NT2/D1 (cell line): ENCODE measurements around the gene CNTN5.

ENCODE experiments used
- DNase-seq: peaks from one replicate; pipeline ENCODE4 v3.0.0-alpha.2; 2011; ENCODE audit warnings: low read depth, low spot score
- H3K27me3 ChIP-seq: 2 replicates; pipeline ENCODE4 v1.6.0; 2011; ENCODE audit warnings: mild to moderate bottlenecking; ENCODE audit not compliant: insufficient read length, insufficient read depth
- H3K36me3 ChIP-seq: 2 replicates; pipeline ENCODE4 v1.6.1; 2011; ENCODE audit warnings: mild to moderate bottlenecking, low read length, mixed read lengths; ENCODE audit not compliant: insufficient read depth, insufficient read length
- H3K4me1 ChIP-seq: 2 replicates; pipeline ENCODE4 v1.5.1; 2011; ENCODE audit not compliant: insufficient read depth, insufficient read length
- H3K4me3 ChIP-seq: 2 replicates; pipeline ENCODE4 v1.5.1; 2011; ENCODE audit warnings: low read depth; ENCODE audit not compliant: insufficient read length
- H3K9ac ChIP-seq: 2 replicates; pipeline ENCODE4 v1.6.0; 2011; ENCODE audit warnings: low read depth; ENCODE audit not compliant: insufficient read length
- H3K9me3 ChIP-seq: 2 replicates; pipeline ENCODE4 v1.5.1; 2011; ENCODE audit warnings: mild to moderate bottlenecking, low read length; ENCODE audit not compliant: insufficient read depth
- SUZ12 ChIP-seq: IDR thresholded peaks from 2 replicates; pipeline ENCODE4 v1.6.1; 2011; ENCODE audit not compliant: insufficient read length, insufficient read depth; ENCODE audit errors: extremely low read depth
- YY1 ChIP-seq: IDR thresholded peaks from 2 replicates; pipeline ENCODE4 v1.6.1; 2011; ENCODE audit not compliant: insufficient read length, insufficient read depth
- ZNF274 ChIP-seq: IDR thresholded peaks from 2 replicates; pipeline ENCODE4 v1.6.1; 2011; ENCODE audit warnings: mild to moderate bottlenecking, low read depth, low read length

The CNTN5 gene

DNA sequence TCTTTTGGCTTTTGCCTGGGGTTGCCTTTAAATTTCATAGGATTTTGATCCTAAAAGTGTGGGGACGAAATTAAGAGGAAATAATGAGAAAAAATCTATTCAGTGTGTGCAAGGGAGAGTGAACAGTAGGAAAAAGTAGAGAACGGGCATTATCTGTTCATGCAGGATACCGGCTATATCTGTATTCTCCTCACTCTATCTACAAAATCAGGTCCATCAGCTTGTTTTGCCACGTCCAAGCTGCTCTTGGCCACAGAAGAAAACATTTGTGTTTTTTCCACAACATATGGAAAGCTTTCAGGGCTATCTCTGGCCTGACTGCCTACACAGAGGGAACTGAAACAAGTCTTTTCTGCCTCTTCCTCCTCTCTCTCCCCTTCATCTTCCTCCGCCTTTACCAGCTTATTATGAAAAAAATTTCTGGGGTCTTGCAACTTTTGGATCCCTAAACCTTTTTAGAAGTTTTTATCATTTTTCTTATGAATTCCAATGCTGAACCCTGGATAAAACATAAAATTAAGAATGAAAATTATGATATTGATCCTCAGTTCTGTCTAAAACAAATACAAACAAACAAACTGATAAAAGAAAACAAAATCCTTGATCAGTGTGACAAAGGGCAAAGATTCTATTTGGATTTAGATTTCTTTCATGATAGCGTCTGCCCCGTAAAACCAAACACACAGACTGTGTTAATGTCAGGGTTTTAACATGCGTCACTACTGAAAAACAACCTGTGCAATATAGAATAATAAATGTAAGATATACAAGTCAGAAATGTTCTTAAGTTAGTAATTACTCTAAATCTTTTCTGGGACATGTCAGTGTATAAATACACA lies 219.7 kb downstream of the CNTN5 start:
- Histone ChIP-seq H3K4me3 (no peak overlapping the region), H3K36me3 (no peaks in the 10 kb centered on the region), H3K9ac (no peak overlapping the region), H3K9me3 (no peaks in the 10 kb centered on the region), H3K4me1 (no peaks in the 10 kb centered on the region), H3K27me3 (no peaks in the 10 kb centered on the region)
- TF ChIP-seq ZNF274 (no peak), SUZ12 (no peak)
- DNase-seq = no peak

DNA sequence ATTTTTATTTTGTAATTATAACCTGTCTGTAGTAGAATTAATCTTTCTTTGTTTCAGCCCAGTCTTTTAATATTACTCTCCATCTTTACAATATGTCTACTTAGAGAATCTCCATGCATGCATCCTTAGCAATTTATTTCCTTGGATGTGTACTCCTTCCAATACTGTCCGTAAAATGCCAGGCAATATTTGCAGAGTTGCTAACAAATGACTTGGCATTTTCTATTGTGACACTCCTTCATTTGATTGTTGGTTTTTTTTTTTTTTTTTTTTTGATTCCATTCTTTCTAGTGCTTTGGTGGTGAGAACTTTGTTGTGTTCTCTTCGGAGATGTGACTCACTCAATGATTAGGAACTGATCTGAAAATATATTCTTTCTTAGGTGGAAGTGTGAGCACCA lies 220.3 kb downstream of the CNTN5 start:
- TF ChIP-seq SUZ12 = no peak
- no peak for TF ChIP-seq YY1
- no peak for TF ChIP-seq ZNF274
- H3K9me3 ChIP-seq = no peaks in the 10 kb centered on the region
- DNase-seq = no peak

DNA sequence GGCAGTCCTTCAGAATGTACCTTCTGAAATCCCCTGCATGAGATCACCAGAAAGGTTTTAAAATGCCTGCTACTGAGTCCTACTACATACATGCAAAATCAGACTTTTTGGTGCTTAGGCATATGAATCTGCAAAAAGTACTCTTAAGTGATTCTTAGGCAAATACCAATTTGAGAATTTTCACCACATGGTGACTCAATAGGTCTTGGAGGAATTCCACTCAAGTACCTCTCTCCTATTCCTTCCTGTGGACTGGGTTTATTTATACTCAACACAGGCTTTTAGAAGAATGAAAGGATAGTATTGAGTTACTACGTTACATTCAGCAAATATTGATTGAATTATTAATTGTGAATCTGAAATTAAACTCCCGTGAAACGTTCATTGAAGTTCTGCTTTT lies 223.9 kb downstream of the CNTN5 start:
- no peaks in the 10 kb centered on the region for H3K9me3 ChIP-seq

More for the DNA sequence above, 220.3 kb downstream of the CNTN5 start:
- Histone ChIP-seq H3K4me1 (no peaks in the 10 kb centered on the region), H3K36me3 (no peaks in the 10 kb centered on the region), H3K27me3 (no peaks in the 10 kb centered on the region), H3K4me3 (no peak overlapping the region), H3K9ac (no peak overlapping the region)

DNA sequence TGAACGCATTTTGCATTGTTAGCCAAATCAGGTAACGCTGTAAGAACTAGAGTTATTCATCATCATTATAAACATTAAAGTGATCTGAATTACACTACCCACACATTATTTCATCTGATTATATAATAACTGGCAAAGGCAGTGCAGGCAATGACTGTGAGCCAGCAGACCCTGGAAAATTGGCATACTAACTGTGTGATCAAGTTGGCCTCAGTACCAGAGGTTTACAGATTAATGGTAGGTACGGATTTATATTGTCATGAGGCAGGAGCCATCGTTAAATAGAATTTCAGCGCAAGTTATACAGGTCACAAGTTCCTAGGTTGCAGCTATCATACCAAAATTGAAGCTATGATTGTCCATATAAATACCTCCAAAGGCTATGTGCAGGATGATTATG lies 225.4 kb downstream of the CNTN5 start:
- no peak overlapping the region for H3K9ac ChIP-seq
- TF ChIP-seq SUZ12 (no peak), ZNF274 (no peak), YY1 (no peak)

More for the DNA sequence above, 223.9 kb downstream of the CNTN5 start:
- Histone ChIP-seq H3K36me3 (no peaks in the 10 kb centered on the region), H3K4me3 (no peak overlapping the region), H3K27me3 (no peaks in the 10 kb centered on the region), H3K4me1 (no peaks in the 10 kb centered on the region), H3K9ac (no peak overlapping the region)
- TF ChIP-seq YY1 (no peak), ZNF274 (no peak), SUZ12 (no peak)
- no peak for DNase-seq

DNA sequence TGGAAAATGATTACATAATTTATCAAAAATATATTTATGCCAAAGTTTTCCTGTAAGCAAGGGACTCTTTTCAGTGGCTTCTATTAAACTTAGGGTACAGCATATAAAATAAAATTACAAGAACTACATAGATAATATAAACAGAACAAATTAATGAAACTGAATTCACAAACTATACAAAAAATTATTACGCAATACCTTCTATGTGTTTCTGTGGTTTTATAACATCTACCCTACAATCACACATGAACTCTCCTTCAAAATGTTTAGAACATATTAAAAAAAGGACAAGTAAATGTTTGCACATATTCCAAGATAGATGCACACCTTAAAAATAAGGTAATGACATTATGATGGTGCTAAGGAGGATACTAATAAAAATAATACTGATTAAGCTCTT lies 235.9 kb downstream of the CNTN5 start:
- H3K27me3 ChIP-seq = no peaks in the 10 kb centered on the region
- H3K4me3 ChIP-seq = no peak overlapping the region
- no peaks in the 10 kb centered on the region for H3K9me3 ChIP-seq
- no peak for TF ChIP-seq SUZ12
- TF ChIP-seq ZNF274 = no peak
- TF ChIP-seq YY1 = no peak
- H3K36me3 ChIP-seq = no peaks in the 10 kb centered on the region
- H3K9ac ChIP-seq = no peak overlapping the region
- no peaks in the 10 kb centered on the region for H3K4me1 ChIP-seq
- DNase-seq = no peak

More for the DNA sequence above, 225.4 kb downstream of the CNTN5 start:
- no peak for DNase-seq
- H3K27me3 ChIP-seq = no peaks in the 10 kb centered on the region
- H3K4me1 ChIP-seq = no peaks in the 10 kb centered on the region
- no peaks in the 10 kb centered on the region for H3K36me3 ChIP-seq
- H3K9me3 ChIP-seq = no peaks in the 10 kb centered on the region
- no peak overlapping the region for H3K4me3 ChIP-seq

DNA sequence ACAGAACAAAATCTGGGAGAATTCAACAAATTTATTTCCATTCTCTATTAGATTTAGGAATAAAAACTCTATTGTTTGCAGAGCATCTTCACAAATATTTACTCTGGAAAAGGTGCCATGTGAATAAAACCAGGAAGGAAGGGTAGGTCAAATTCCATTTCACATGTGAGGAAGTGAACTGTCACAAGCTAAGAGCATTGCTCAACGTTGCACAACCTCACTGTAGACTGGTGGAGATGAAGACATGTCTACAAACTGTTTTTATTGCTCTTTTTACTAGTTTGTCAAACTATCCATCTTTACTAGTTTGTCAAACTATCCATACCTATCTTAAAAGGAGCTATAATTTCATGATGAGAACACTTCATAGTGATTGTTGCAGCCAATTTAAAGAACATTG lies 236.4 kb downstream of the CNTN5 start:
- Histone ChIP-seq H3K9me3 (no peaks in the 10 kb centered on the region), H3K36me3 (no peaks in the 10 kb centered on the region), H3K4me1 (no peaks in the 10 kb centered on the region), H3K27me3 (no peaks in the 10 kb centered on the region), H3K9ac (no peak overlapping the region), H3K4me3 (no peak overlapping the region)
- no peak for DNase-seq
- TF ChIP-seq SUZ12 = no peak
- TF ChIP-seq YY1 = no peak
- no peak for TF ChIP-seq ZNF274

DNA sequence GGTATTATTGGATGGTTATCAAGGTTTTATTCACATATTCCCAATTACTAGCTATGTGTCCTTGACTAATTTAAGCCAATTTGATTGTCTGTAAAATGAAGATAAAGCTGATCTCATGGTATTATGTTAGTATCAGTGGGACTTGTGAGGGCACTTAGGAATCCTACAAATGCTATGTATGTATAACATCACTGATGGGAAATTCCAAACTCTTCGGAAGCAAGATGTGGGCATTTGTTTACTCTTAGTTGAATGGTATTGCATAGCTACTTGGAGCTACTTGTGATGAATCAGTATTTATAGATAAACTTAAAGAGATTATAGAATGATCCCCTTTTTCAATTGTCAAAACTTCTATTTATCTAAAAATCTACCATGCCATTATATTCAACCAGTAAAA lies 239.9 kb downstream of the CNTN5 start:
- Histone ChIP-seq H3K4me1 (no peaks in the 10 kb centered on the region), H3K27me3 (no peaks in the 10 kb centered on the region), H3K9ac (no peak overlapping the region), H3K4me3 (no peak overlapping the region), H3K9me3 (no peaks in the 10 kb centered on the region), H3K36me3 (no peaks in the 10 kb centered on the region)
- DNase-seq = no peak
- no peak for TF ChIP-seq ZNF274
- TF ChIP-seq SUZ12 = no peak
- no peak for TF ChIP-seq YY1

DNA sequence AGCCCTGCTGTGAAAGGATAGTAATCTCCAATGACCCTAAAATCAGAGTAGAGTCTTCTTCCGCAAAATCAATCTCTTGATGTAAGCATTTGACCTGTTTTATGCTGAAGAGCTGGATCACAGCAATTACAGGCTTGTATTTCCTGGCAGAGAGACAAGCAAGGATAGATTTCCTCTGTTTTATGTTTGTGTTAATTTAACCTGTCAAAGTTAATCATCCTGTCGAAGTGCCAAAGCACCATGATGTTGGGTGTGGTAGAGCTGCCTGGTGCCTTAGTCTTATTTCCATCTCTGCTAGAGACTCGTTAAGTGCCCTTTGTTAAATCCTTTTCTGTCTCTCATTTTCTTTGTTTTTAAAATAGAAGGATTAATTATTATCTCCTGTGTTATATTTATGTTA lies 248.1 kb downstream of the CNTN5 start:
- no peak overlapping the region for H3K4me3 ChIP-seq
- H3K9me3 ChIP-seq = no peaks in the 10 kb centered on the region
- no peak for TF ChIP-seq ZNF274
- no peak for TF ChIP-seq SUZ12
- no peak for TF ChIP-seq YY1
- H3K9ac ChIP-seq = no peak overlapping the region
- H3K27me3 ChIP-seq = no peaks in the 10 kb centered on the region
- no peak for DNase-seq
- H3K4me1 ChIP-seq = no peaks in the 10 kb centered on the region
- no peaks in the 10 kb centered on the region for H3K36me3 ChIP-seq
